NOMO-1 (cell line): Measurements from ENCODE around the gene DACT2.
"Not testable (repeated sequence)": the region's sequence is repeated elsewhere in the genome, so short reads cannot be mapped to it uniquely, and the experiment has no call there.

ENCODE experiments used
- DNase-seq, 2 experiments: peaks; one replicate each; lab custom pipeline; 2025; ENCODE audit not compliant: unreplicated experiment in 2 of 2; lab: John Stamatoyannopoulos, UW

The DACT2 gene

GRCh38 chr6:168269455-168270243 is 49.9 kb downstream of the DACT2 start:
- no peak for DNase-seq

GRCh38 chr6:168268755-168269154 is 50.8 kb downstream of the DACT2 start:
- no peak for DNase-seq

- not testable (repeated sequence) for DNase-seq
Observed at GRCh38 chr6:168267779-168268178, 51.8 kb downstream of the DACT2 start.

- no peak for DNase-seq
Observed at GRCh38 chr6:168265827-168266815, 53.5 kb downstream of the DACT2 start.

GRCh38 chr6:168265394-168265793 is 54.2 kb downstream of the DACT2 start:
- no peak for DNase-seq

- no peak for DNase-seq
Observed at GRCh38 chr6:168264593-168265335, 54.8 kb downstream of the DACT2 start.

- no peak for DNase-seq
Observed at GRCh38 chr6:168263351-168263905, 56.1 kb downstream of the DACT2 start.

- DNase-seq: no peak
Observed at GRCh38 chr6:168261234-168261633, 58.3 kb downstream of the DACT2 start.

GRCh38 chr6:168260420-168260987 is 59.1 kb downstream of the DACT2 start:
- no peak for DNase-seq

GRCh38 chr6:168258795-168259194 is 60.8 kb downstream of the DACT2 start:
- DNase-seq: no peak

- no peak for DNase-seq
Observed at GRCh38 chr6:168256940-168257339, 62.6 kb downstream of the DACT2 start.
